Measurements from ENCODE around the gene SYNE3.

- TF ChIP-seq, protein P1, sequence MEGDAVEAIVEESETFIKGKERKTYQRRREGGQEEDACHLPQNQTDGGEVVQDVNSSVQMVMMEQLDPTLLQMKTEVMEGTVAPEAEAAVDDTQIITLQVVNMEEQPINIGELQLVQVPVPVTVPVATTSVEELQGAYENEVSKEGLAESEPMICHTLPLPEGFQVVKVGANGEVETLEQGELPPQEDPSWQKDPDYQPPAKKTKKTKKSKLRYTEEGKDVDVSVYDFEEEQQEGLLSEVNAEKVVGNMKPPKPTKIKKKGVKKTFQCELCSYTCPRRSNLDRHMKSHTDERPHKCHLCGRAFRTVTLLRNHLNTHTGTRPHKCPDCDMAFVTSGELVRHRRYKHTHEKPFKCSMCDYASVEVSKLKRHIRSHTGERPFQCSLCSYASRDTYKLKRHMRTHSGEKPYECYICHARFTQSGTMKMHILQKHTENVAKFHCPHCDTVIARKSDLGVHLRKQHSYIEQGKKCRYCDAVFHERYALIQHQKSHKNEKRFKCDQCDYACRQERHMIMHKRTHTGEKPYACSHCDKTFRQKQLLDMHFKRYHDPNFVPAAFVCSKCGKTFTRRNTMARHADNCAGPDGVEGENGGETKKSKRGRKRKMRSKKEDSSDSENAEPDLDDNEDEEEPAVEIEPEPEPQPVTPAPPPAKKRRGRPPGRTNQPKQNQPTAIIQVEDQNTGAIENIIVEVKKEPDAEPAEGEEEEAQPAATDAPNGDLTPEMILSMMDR (IDR thresholded peaks at IDR 0.05) = no peak
- no peak for TF ChIP-seq EZH2 (IDR thresholded peaks at IDR 0.05; ENCODE audit: borderline replicate concordance, insufficient read depth, low read depth, low read length, poor library complexity, severe bottlenecking)
These were observed 11.3 kb downstream of the SYNE3 start for GRCh38 chr14:95505030-95505589.

Measured in B cell (primary cell).